ENCODE measurements around the gene PPP2CA. TPM values are rescaled to one million over a fixed set of nuclear protein-coding genes. Genes with fewer than 3 reads are reported as not detected.

The PPP2CA gene
- total and polyA plus RNA-seq, 10 of the 15 experiments (the other 5 are each of a cell fraction or from before 2014, with no cell fraction given): 18.6 to 385 (median 134) TPM

GRCh38 chr5:134148986-134149539, 76.8 kb downstream of the PPP2CA start:
- Histone ChIP-seq H2AFZ (ENCODE audit: control insufficient read depth, low read depth, low read length) (no peak overlapping the region), H3K9ac (ENCODE audit: control insufficient read depth, insufficient read depth, low read length) (no peak overlapping the region), H3K79me2 (ENCODE audit: control insufficient read depth, insufficient read depth, low read length) (no peaks in the 10 kb centered on the region), H4K20me1 (ENCODE audit: control insufficient read depth, insufficient read depth) (no peaks in the 10 kb centered on the region), H3K9me3 (replicated peaks; ENCODE audit: control insufficient read depth, insufficient read depth, low read length) (no peaks in the 10 kb centered on the region), H3K27ac (ENCODE audit: control insufficient read depth, insufficient read depth) (no peak overlapping the region), H3K4me3 (no peak overlapping the region), H3K4me2 (ENCODE audit: control insufficient read depth, insufficient read depth) (no peak overlapping the region), H3K27me3 (replicated peaks in 1 of 2; ENCODE audit: control insufficient read depth in 2 of 2, insufficient read depth in 2 of 2, low read length in 1 of 2) (no peaks in the 10 kb centered on the region), H3K4me1 (ENCODE audit: control insufficient read depth, insufficient read depth, low read length) (no peaks in the 10 kb centered on the region), H3K36me3 (ENCODE audit: control insufficient read depth in 2 of 2, insufficient read depth in 2 of 2, low read length in 1 of 2) (peaks cover 27 to 30% of the 10 kb centered on the region in 2 experiments)
- ATAC-seq (no peak), DNase-seq (ENCODE audit: low read depth, low spot score) (no peak), FAIRE-seq (no peak)
- ChIA-PET SMC1A (ENCODE audit: uncharacterized antibody, unreplicated experiment) (interaction anchor here (21.6 kb wide), 1 partner anchor 110 kb away, joined by 441 read pairs; no protein-coding TSS in a partner anchor), RAD21 (ENCODE audit: unreplicated experiment) (interaction anchor here (2.9 to 5.8 kb wide), 2 partner anchors 48 to 108 kb away, joined by 30 to 63 read pairs; no protein-coding TSS in a partner anchor), CTCF (interaction anchor here (0.8 to 24.1 kb wide), 2 partner anchors 110 to 123 kb away, joined by 3 to 792 read pairs; no protein-coding TSS in a partner anchor), POLR2A (interaction anchor here (0.5 to 0.6 kb wide), 3 partner anchors 24 to 83 kb away, joined by 4 to 5 read pairs (median 5); no protein-coding TSS in a partner anchor)
- TF ChIP-seq MTA3 (IDR thresholded peaks at IDR 0.05; ENCODE audit: borderline replicate concordance, low read length) (peak; percentile 20; the same call in 1 of the 2 replicates), SMAD5 (IDR thresholded peaks at IDR 0.05; ENCODE audit: low read depth) (peak; percentile 70; the same call in 1 of the 2 replicates), SMARCA5 (IDR thresholded peaks at IDR 0.05) (no peak)
- in situ Hi-C loops (cut with MboI): no loop called here
- BruUV-seq (replicated peaks): no TSS peak
- intact Hi-C loops (cut with micrococcal nuclease; ENCODE audit: unreplicated experiment): no loop called here
- 93% methylated on average over 6 of the region's 6 CpGs for whole genome bisulfite sequencing (ENCODE audit: insufficient coverage, insufficient replicate concordance, low lambda C conversion rate, missing lambda C conversion rate)

DNA sequence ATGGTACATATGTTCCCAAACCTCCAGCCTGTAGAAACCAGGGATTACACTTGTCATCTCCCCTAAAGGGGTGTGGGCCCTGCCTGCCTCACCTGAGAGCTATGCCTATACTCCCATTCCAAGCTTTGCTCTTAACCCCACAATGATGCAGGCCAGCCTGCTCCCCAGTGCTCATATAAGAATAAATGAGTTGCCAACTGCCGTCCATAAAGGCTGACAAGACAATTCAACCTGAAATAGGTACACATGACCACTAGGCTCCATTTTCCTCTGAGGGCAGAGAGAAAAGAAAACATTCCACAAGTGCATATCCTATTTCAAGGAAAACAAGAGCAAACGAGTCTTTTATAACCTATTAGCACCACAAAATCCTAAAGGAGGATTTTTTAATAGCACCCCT, 77.6 kb downstream of the PPP2CA start:
- no TSS peak for BruUV-seq (replicated peaks)
- peak; percentile 50; the same call in 1 of the 2 replicates for TF ChIP-seq ZBED1 (IDR thresholded peaks at IDR 0.05; ENCODE audit: borderline replicate concordance)
- TF ChIP-seq, protein P1, sequence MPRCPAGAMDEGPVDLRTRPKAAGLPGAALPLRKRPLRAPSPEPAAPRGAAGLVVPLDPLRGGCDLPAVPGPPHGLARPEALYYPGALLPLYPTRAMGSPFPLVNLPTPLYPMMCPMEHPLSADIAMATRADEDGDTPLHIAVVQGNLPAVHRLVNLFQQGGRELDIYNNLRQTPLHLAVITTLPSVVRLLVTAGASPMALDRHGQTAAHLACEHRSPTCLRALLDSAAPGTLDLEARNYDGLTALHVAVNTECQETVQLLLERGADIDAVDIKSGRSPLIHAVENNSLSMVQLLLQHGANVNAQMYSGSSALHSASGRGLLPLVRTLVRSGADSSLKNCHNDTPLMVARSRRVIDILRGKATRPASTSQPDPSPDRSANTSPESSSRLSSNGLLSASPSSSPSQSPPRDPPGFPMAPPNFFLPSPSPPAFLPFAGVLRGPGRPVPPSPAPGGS (IDR thresholded peaks at IDR 0.05; ENCODE audit: borderline replicate concordance, insufficient read depth, low read depth, low read length, poor library complexity, severe bottlenecking): peak; percentile 44
- TF ChIP-seq POLR2AphosphoS5 (IDR thresholded peaks at IDR 0.05; ENCODE audit: low read length): peak; percentile 71
- TF ChIP-seq, protein P2, sequence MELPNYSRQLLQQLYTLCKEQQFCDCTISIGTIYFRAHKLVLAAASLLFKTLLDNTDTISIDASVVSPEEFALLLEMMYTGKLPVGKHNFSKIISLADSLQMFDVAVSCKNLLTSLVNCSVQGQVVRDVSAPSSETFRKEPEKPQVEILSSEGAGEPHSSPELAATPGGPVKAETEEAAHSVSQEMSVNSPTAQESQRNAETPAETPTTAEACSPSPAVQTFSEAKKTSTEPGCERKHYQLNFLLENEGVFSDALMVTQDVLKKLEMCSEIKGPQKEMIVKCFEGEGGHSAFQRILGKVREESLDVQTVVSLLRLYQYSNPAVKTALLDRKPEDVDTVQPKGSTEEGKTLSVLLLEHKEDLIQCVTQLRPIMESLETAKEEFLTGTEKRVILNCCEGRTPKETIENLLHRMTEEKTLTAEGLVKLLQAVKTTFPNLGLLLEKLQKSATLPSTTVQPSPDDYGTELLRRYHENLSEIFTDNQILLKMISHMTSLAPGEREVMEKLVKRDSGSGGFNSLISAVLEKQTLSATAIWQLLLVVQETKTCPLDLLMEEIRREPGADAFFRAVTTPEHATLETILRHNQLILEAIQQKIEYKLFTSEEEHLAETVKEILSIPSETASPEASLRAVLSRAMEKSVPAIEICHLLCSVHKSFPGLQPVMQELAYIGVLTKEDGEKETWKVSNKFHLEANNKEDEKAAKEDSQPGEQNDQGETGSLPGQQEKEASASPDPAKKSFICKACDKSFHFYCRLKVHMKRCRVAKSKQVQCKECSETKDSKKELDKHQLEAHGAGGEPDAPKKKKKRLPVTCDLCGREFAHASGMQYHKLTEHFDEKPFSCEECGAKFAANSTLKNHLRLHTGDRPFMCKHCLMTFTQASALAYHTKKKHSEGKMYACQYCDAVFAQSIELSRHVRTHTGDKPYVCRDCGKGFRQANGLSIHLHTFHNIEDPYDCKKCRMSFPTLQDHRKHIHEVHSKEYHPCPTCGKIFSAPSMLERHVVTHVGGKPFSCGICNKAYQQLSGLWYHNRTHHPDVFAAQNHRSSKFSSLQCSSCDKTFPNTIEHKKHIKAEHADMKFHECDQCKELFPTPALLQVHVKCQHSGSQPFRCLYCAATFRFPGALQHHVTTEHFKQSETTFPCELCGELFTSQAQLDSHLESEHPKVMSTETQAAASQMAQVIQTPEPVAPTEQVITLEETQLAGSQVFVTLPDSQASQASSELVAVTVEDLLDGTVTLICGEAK (IDR thresholded peaks at IDR 0.05; ENCODE audit: borderline replicate concordance): no peak
- TF ChIP-seq BACH1 (IDR thresholded peaks at IDR 0.05; ENCODE audit: borderline replicate concordance): 0 out of 2 replicates have a peak, but pooled peaks have one; percentile 19
- peak; percentile 59 for TF ChIP-seq POLR2A (IDR thresholded peaks at IDR 0.05; ENCODE audit: low read depth, low read length)
- TF ChIP-seq TCF3 (IDR thresholded peaks at IDR 0.05; ENCODE audit: borderline replicate concordance, insufficient read depth, low read depth, low read length): no peak
- Histone ChIP-seq H3K27me3 (replicated peaks in 1 of 2; ENCODE audit: control insufficient read depth in 2 of 2, insufficient read depth in 2 of 2, low read length in 1 of 2) (no peaks in the 10 kb centered on the region), H3K4me3 (no peak overlapping the region), H3K4me2 (ENCODE audit: control insufficient read depth, insufficient read depth) (no peak overlapping the region), H4K20me1 (ENCODE audit: control insufficient read depth, insufficient read depth) (no peaks in the 10 kb centered on the region), H3K27ac (ENCODE audit: control insufficient read depth, insufficient read depth) (no peak overlapping the region), H3K9ac (ENCODE audit: control insufficient read depth, insufficient read depth, low read length) (no peak overlapping the region), H3K4me1 (ENCODE audit: control insufficient read depth, insufficient read depth, low read length) (no peaks in the 10 kb centered on the region), H3K9me3 (replicated peaks; ENCODE audit: control insufficient read depth, insufficient read depth, low read length) (no peaks in the 10 kb centered on the region), H2AFZ (ENCODE audit: control insufficient read depth, low read depth, low read length) (no peak overlapping the region), H3K36me3 (ENCODE audit: control insufficient read depth in 2 of 2, insufficient read depth in 2 of 2, low read length in 1 of 2) (peaks cover 29 to 31% of the 10 kb centered on the region in 2 experiments), H3K79me2 (ENCODE audit: control insufficient read depth, insufficient read depth, low read length) (no peaks in the 10 kb centered on the region)
- intact Hi-C loops (cut with micrococcal nuclease; ENCODE audit: unreplicated experiment) (no loop called here), in situ Hi-C loops (cut with MboI) (no loop called here)
- SMC1A ChIA-PET (ENCODE audit: uncharacterized antibody, unreplicated experiment): interaction anchor here (1.2 to 21.6 kb wide), 3 partner anchors 46 to 109 kb away, joined by 5 to 441 read pairs (median 5); no protein-coding TSS in a partner anchor
- FAIRE-seq: no peak
- DNase-seq (ENCODE audit: low read depth, low spot score): no peak
- no peak for ATAC-seq
- RAD21 ChIA-PET (ENCODE audit: unreplicated experiment): interaction anchor here (1.0 to 5.8 kb wide), 3 partner anchors 47 to 112 kb away, joined by 4 to 63 read pairs (median 30); no protein-coding TSS in a partner anchor
- POLR2A ChIA-PET: interaction anchor here (0.6 to 1.1 kb wide), 2 partner anchors 8 to 36 kb away, joined by 3 to 7 read pairs; no protein-coding TSS in a partner anchor
- 62% methylated on average over 2 of the region's 2 CpGs for WGBS (ENCODE audit: insufficient coverage, insufficient replicate concordance, low lambda C conversion rate, missing lambda C conversion rate)
- CTCF ChIA-PET: interaction anchor here (2.2 to 24.1 kb wide), 2 partner anchors 16 to 109 kb away, joined by 9 to 792 read pairs; no protein-coding TSS in a partner anchor

Data from GM12878 (cell line).